OCI-LY7 (cell line): ENCODE data around the gene SPAG4. TPM values are rescaled to one million over a fixed set of nuclear protein-coding genes. Genes with fewer than 3 reads are reported as not detected.

Experiments
- BruUV-seq: library from RNA; stranded (reverse); fragments of 400-500 nt; replicated peaks from 2 replicates; lab custom pipeline; 2021; lab: Mats Ljungman, UMichigan
- CTCF ChIA-PET: fragments of 300-600 bp; sonication (Branson Sonifier 250); formaldehyde crosslinking; loops from one replicate; lab custom pipeline; 2022; ENCODE audit warnings: antibody characterized with exemption; ENCODE audit not compliant: unreplicated experiment; lab: Charles Lee
- POLR2A ChIA-PET: fragments of 300-600 bp; sonication (Branson Sonifier 250); formaldehyde crosslinking; loops from one replicate; lab custom pipeline; 2022; ENCODE audit warnings: antibody characterized with exemption; lab: Charles Lee
- DNase-seq: peaks from one replicate; pipeline ENCODE4 v3.0.0-alpha.2; 2015; ENCODE audit warnings: low spot score
- H2AFZ ChIP-seq: fragments of 200-600 bp; sonication (generic), shearing (Covaris generic); 2 replicates; pipeline ENCODE4 v1.6.1; 2014; ENCODE audit warnings: mild to moderate bottlenecking, antibody characterized with exemption, low read length, moderate library complexity
- H3K27ac ChIP-seq: fragments of 200-600 bp; sonication (generic); 2 replicates; pipeline ENCODE4 v1.5.1; 2014; ENCODE audit warnings: mixed run types, low read depth, mild to moderate bottlenecking, moderate library complexity, low read length, inconsistent platforms; ENCODE audit not compliant: poor library complexity, severe bottlenecking
- H3K36me3 ChIP-seq: fragments of 200-600 bp; sonication (generic); 2 replicates; pipeline ENCODE4 v1.6.1; 2014; ENCODE audit warnings: mild to moderate bottlenecking, antibody characterized with exemption, low read length, moderate library complexity, mixed read lengths; ENCODE audit not compliant: insufficient read depth
- H3K4me1 ChIP-seq: fragments of 200-600 bp; sonication (generic); 2 replicates; pipeline ENCODE4 v1.5.1; 2014; ENCODE audit warnings: mild to moderate bottlenecking, low read length; ENCODE audit not compliant: insufficient read depth, poor library complexity, severe bottlenecking
- H3K4me2 ChIP-seq: fragments of 200-600 bp; sonication (generic); 2 replicates; pipeline ENCODE4 v1.6.1; 2014; ENCODE audit warnings: mild to moderate bottlenecking, low read length
- H3K4me3 ChIP-seq: fragments of 200-600 bp; sonication (generic); 2 replicates; pipeline ENCODE4 v1.5.1; 2014; ENCODE audit warnings: mild to moderate bottlenecking, low read depth, low read length; ENCODE audit not compliant: poor library complexity, severe bottlenecking
- H3K79me2 ChIP-seq: fragments of 200-600 bp; sonication (generic); 2 replicates; pipeline ENCODE4 v1.6.1; 2016; ENCODE audit warnings: low read depth, mild to moderate bottlenecking, low read length, moderate library complexity, mixed read lengths; ENCODE audit not compliant: insufficient read depth
- H3K9me2 ChIP-seq: fragments of 200-600 bp; sonication (generic); 2 replicates; pipeline ENCODE4 v1.6.1; 2016; ENCODE audit warnings: mild to moderate bottlenecking, low read length, mixed read lengths; ENCODE audit not compliant: insufficient read depth
- H3K9me3 ChIP-seq: fragments of 200-600 bp; sonication (generic); 2 replicates; pipeline ENCODE4 v1.6.1; 2014; ENCODE audit warnings: mild to moderate bottlenecking, mixed run types, low read length, mixed read lengths
- H4K20me1 ChIP-seq: fragments of 200-600 bp; sonication (generic); 2 replicates; pipeline ENCODE4 v1.6.1; 2014; ENCODE audit warnings: mild to moderate bottlenecking, antibody characterized with exemption, low read length, moderate library complexity, mixed read lengths; ENCODE audit not compliant: insufficient read depth
- EZH2phosphoT487 ChIP-seq: fragments of 200-600 bp; sonication (generic); IDR thresholded peaks from 2 replicates; pipeline ENCODE4 v1.6.1; 2018; ENCODE audit warnings: low read depth, borderline replicate concordance, mild to moderate bottlenecking, mixed run types, antibody characterized with exemption, low read length, moderate library complexity, mixed read lengths
- intact Hi-C: fragments of 100-400 bp; cut with micrococcal nuclease; formaldehyde crosslinking; loops from one replicate; pipeline ENCODE4 v1.10.0; 2022; ENCODE audit not compliant: unreplicated experiment
- total RNA-seq, 2 experiments: library from RNA; depleted of rRNA in 1 of 2; stranded (reverse); fragments of >200 nt in 1 of 2; shearing (Covaris generic) in 1 of 2; gene quantifications; 2 replicates each; pipeline ENCODE4 v1.2.3, GENCODE V29; 2014 to 2022
- TF ChIP-seq, protein P1 (sequence below): fragments of 200-600 bp; sonication (generic); conservative IDR thresholded peaks from 2 replicates; pipeline ENCODE4 v1.5.1; 2014; ENCODE audit warnings: mild to moderate bottlenecking, antibody characterized with exemption, low read length, moderate library complexity, mixed read lengths

Gene SPAG4
- total RNA-seq, 2 experiments from 2014 or later, result 24.7 to 64.2 TPM

DNA sequence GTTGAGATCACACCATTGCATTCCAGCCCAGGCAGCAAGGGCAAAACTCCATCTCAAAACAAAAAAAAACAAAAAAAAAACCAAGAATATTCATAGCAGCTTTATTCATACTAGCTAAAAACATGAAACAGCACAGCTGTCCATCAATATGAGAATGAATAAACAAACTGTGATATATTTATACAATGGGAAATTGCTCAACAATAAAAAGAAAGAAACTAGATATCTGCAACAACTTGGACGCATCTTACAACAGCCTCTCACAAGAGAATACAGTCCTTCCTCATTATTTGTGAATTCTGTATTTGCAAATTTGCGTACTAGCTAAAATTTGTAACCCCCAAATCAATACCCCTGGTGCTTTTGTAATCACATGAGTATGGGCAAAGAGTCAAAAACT is 28.2 kb upstream of the SPAG4 start:
- H3K4me3 ChIP-seq, result no peak overlapping the region
- H3K4me1 ChIP-seq, result peaks cover 3% of the 10 kb centered on the region
- H3K4me2 ChIP-seq, result no peak overlapping the region
- H3K9me3 ChIP-seq, result no peaks in the 10 kb centered on the region
- H3K27ac ChIP-seq, result no peak overlapping the region
- intact Hi-C loops, result no loop called here
- ChIA-PET POLR2A (interaction anchor here (0.6 kb wide), 1 partner anchor 17 kb away, joined by 4 read pairs; no protein-coding TSS in a partner anchor), CTCF (no interaction called here)
- TF ChIP-seq, protein P1, sequence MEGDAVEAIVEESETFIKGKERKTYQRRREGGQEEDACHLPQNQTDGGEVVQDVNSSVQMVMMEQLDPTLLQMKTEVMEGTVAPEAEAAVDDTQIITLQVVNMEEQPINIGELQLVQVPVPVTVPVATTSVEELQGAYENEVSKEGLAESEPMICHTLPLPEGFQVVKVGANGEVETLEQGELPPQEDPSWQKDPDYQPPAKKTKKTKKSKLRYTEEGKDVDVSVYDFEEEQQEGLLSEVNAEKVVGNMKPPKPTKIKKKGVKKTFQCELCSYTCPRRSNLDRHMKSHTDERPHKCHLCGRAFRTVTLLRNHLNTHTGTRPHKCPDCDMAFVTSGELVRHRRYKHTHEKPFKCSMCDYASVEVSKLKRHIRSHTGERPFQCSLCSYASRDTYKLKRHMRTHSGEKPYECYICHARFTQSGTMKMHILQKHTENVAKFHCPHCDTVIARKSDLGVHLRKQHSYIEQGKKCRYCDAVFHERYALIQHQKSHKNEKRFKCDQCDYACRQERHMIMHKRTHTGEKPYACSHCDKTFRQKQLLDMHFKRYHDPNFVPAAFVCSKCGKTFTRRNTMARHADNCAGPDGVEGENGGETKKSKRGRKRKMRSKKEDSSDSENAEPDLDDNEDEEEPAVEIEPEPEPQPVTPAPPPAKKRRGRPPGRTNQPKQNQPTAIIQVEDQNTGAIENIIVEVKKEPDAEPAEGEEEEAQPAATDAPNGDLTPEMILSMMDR, result no peak
- no peak for TF ChIP-seq EZH2phosphoT487
- DNase-seq, result no peak
- H4K20me1 ChIP-seq, result no peaks in the 10 kb centered on the region
- no peaks in the 10 kb centered on the region for H3K79me2 ChIP-seq
- no peak overlapping the region for H2AFZ ChIP-seq
- no peaks in the 10 kb centered on the region for H3K9me2 ChIP-seq
- no TSS peak for BruUV-seq
- H3K36me3 ChIP-seq, result no peaks in the 10 kb centered on the region

DNA sequence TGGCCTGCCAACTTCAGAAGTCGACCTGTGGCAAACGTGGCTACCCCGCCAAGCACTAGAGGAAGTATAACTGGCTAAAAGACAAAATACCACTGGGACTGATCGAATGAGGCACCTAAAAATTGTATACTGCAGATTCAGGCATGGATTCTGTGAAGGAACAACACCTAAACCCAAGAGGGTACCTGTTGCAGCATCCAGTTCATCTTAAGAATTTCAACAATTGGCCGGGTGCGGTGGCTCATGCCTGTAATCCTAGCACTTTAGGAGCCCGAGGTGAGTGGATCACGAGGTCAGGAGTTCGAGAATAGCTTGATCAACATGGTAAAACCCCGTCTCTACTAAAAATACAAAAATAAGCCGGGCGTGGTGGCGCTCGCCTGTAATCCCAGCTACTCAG is 27.2 kb upstream of the SPAG4 start:
- POLR2A ChIA-PET, result interaction anchor here (0.7 kb wide), 1 partner anchor 10 kb away, joined by 3 read pairs; no protein-coding TSS in a partner anchor

More for the DNA sequence above, 27.2 kb upstream of the SPAG4 start:
- no peak overlapping the region for H3K4me3 ChIP-seq
- no peaks in the 10 kb centered on the region for H4K20me1 ChIP-seq
- BruUV-seq, result no TSS peak
- no peaks in the 10 kb centered on the region for H3K9me3 ChIP-seq
- H3K79me2 ChIP-seq, result no peaks in the 10 kb centered on the region
- H3K9me2 ChIP-seq, result no peaks in the 10 kb centered on the region
- intact Hi-C loops, result no loop called here
- no peak overlapping the region for H3K4me2 ChIP-seq
- H3K4me1 ChIP-seq, result peaks cover 8% of the 10 kb centered on the region
- CTCF ChIA-PET, result no interaction called here
- H3K27ac ChIP-seq, result no peak overlapping the region
- H3K36me3 ChIP-seq, result no peaks in the 10 kb centered on the region
- no peak for TF ChIP-seq EZH2phosphoT487
- TF ChIP-seq, protein P1, result no peak
- no peak overlapping the region for H2AFZ ChIP-seq
- no peak for DNase-seq
